HK-2 (cell line): ENCODE measurements around the gene GALNT14.

Source experiments
- DNase-seq: peaks from one replicate; pipeline ENCODE4 v3.0.0-alpha.2; 2018; ENCODE audit not compliant: unreplicated experiment

GALNT14 gene

DNA sequence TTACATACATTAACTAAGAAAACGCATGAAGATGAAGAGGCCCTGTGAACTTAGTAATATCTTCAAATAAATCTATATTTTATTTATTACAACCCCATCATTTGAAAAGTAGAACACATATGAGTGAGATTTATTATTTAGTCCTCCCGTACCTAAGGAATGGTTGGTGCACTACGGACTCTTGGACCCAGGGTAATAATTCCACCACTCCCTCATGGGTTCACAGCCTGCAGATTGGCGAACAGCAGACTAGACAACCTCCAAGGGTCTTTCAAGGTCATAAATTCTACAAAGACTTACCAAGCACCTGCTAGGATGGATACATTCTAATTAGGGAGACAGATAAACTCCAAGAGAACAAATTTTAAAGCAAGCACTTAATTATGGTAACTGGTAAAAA, 51.6 kb downstream of the GALNT14 start:
- DNase-seq = no peak

DNA sequence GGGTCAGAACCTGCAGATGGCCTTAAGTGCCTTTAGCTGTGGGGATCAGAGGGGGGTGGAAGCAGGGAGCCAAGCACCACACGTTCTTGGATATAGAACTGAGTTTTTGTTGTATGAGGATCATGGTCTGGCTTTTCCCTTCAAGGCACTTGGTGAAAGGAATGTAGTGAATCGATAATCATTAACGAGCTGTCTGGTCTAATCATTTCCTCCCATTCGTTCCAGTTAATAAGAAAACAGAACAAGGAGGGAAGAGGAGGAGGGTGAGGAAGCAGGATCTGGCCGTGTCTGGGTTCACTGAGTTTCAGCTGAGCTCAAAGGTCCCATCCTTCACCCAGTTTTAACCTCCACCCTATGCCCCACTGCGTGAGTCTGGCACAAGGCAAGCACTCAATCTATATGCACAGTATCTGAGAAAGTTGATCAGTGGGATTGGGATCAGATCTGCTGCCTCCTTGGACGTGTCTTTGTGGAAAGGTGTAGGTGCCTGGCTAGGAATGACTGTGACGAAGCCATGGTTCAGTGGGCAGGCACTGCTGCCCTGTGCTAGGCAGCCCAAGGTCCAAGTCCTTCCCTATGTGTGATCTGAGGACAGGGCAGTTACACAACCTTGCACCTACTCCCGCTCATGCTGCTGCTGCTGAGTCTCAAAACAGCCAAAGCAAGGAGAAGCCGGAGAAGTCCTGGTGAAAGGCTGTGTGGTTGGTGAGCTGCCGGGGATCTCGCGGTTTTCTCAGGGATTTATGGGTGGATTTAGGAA, 54.8 kb downstream of the GALNT14 start:
- DNase-seq = peak; percentile 73

- no peak for DNase-seq
Observed at GRCh38 chr2:31082002-31082401, 56.2 kb downstream of the GALNT14 start.

- no peak for DNase-seq
Observed at GRCh38 chr2:31081492-31081891, 56.7 kb downstream of the GALNT14 start.

DNA sequence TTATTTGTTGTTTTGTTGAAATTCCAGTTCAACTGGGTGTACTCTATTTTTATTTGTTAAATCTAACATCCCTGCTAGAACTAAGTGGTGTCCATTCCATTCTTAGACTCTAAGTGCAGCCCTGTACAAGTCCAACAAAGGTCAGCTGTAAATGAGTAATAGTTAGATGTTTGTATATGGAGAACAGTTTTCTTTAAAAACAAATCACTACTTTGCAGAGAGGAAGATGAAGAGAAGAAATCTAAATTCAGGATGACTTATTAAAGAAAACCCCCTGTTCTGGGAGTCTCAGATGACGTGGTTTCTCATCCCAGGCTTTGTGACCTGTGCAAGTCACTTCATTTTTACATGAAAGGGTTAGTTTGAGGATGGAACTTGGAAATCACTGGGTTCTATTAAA, 57.9 kb downstream of the GALNT14 start:
- no peak for DNase-seq

DNA sequence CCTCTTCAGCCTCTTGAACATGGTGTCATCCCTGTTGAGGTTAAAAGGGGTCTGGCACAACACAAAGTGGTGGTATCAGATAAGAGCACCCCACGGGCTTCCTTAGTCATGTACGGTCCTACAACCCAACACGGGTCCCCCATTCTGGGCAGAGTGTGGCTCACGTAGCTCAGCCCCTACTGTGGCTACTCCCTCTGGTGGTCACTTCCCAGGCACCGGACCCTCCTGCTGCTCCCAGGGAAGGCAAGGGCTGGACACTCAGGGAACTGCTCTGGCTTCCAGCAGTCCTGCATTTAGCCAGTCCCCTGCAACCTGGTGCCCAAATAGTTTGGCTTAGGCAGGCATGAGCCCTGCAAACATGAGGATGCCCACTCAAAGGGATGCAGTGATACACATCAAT, 58.6 kb downstream of the GALNT14 start:
- DNase-seq = no peak

DNA sequence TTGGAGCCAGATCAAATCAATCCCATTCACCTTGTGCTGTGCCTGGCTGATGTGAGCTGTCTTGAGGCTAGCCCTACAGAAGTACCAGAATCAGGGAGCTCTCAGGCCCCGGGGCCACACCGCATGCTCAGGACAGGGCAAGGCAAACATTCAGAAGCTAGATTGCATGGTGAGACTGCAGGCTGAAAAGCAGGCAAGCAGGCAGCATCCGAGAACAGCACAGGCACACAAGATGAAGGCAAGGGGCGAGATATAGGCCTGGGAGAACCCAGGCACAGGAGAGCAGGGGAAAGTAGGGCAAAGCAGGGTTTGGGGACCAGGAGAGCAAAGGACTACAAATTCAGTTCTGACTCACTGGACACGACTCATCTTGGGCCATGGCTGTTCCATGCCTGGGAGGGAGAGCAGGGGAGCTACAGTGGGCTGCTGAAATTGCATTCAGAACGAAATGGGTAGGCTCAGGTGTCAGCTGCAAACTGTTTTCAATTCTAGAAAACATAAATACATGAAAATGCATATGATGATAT, 59.6 kb downstream of the GALNT14 start:
- DNase-seq = no peak

DNA sequence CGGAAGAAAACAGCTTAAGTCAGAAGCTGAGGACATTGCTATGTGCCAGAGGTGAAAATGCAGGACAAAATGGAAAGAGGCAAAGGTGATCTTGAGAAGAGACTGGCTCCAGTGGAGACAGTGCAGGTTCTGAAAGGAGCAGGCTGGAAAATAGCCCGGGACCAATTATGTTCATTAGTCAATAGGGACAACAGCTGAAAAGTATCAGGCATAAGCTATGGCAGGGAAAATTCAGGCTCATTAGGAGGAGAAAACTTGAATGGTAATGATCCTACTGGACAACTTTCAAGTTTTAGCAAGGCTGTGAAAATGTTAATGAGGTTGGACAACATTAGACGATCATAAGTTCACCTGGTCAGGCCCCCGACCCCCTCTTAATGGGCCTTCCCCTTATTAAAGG, 60.2 kb downstream of the GALNT14 start:
- DNase-seq = no peak

- DNase-seq = no peak
Observed at GRCh38 chr2:31075941-31076590, 62.2 kb downstream of the GALNT14 start.

- DNase-seq = no peak
Observed at GRCh38 chr2:31075431-31075830, 62.8 kb downstream of the GALNT14 start.

- no peak for DNase-seq
Observed at GRCh38 chr2:31071741-31072140, 66.5 kb downstream of the GALNT14 start.

GRCh38 chr2:31070339-31071125, 67.7 kb downstream of the GALNT14 start:
- DNase-seq = no peak

DNA sequence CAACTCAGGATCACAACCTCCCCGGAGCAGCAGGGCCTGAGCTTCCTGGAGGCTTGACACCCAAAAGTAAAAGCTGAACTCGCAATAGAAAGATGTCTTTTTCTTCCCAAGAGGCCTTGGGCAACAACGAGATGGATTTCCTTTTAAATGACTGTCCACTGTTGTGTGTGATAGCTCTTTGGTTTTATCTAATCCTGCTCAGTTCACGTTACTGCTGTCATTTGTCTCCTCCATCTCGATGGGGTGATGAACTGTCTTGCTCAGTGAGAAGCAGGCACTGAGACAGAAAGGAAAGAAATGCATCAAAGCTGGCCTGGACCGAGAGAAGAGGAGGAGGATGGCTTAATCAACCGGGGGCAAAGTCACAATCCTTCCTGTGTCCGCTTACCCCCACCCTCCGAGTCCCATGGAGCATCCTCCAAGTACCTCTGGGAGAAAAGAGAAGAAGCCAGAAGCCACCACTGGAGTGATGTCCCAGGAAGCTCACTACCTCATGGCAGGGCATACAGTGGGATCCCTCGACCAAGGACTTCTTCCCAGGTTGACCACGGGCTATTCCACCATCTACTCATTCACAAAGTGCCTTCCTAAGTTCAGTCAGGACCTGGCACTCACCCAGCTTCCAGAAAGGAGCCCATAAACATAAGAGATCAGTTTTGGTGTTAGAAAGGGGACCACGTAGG, 68.5 kb downstream of the GALNT14 start:
- DNase-seq = no peak

- no peak for DNase-seq
Observed at GRCh38 chr2:31067259-31067658, 71.0 kb downstream of the GALNT14 start.

- DNase-seq = no peak
Observed at GRCh38 chr2:31066551-31066950, 71.7 kb downstream of the GALNT14 start.

- DNase-seq = no peak
Observed at GRCh38 chr2:31066086-31066485, 72.2 kb downstream of the GALNT14 start.

- no peak for DNase-seq
Observed at GRCh38 chr2:31065356-31065755, 72.9 kb downstream of the GALNT14 start.

- DNase-seq = no peak
Observed at GRCh38 chr2:31060397-31060796, 77.8 kb downstream of the GALNT14 start.

DNA sequence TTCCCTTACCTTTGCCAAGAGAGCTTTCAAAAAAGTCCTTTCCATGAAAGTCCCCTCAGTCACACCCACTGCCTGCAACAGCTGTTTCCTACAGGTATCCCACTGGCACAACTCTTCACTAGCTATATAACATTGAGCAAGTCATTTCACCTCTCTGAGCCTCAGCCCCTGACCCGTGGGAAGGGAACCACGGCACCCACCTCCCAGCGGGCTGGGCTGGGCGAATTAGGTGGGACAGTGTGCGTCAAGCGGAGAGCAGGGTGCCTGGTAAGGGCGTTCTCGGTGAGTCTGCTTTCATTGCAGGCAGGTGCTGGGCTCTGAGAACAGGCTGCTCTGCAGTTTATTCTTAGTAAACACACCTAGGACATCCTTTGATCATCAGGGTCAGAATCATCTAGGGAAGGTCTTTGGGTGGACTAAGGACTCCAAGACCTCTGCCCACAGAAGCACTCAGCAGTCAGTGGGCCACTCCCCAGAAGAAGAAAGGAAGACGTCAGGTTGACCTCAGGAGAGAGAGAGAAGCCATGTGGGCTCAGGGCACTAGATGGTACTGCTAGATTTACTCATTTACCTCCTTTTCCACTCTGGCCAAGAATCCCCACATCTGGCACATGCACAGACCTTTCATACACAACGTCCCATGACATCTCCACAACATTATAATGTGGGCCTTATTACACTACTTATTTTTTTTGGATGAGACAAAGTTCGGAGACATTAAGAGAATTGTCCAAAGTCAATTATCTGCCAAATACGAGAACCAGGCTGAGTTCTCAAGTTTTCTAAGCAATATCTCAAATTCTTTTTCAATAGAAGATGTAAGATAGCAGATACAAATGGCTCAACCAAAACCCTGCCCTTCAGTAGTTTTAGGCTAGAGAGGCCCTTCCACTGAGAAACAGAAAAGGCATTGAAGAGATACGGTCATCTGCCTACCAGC, 79.9 kb downstream of the GALNT14 start:
- no peak for DNase-seq

DNA sequence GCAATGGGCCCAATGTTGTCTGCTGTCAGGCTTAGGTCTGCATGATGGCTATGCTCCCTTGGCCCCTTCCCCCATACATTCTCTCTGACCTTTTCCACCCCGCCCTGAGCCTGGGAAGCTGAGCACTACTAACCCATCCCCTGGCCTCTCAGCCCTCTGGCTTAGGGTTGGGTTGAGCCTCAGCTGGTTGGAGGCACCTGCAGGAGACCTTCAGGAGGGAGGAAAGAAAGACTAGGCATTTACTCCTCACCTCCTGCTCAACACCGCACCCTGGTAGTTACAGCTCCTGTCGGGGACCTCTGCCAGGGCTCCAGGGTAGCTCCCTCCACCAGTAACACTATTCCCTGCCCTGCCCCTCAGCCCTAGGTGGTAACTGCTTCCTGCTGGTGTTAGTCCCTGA, 80.5 kb downstream of the GALNT14 start:
- DNase-seq = no peak

DNA sequence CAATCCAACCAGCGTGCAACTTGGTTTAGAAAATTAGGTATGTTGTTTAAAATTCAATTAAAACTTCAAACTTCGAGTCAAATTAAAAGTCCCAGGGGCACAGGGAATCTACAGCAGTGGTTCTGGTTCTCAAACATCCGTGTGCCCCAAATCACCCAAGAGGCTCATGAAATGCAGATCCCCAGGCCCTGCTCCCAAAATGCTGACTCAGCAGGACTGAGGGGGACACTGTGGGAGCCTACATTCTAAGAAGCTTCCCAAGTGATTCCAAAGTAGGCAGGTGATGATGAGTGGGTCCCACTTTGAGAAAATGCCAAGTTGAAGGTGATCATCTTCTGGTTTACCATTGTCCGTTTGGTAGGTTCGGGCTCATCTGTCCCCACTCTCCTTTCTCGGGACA, 82.3 kb downstream of the GALNT14 start:
- DNase-seq = no peak
